Esophagus squamous epithelium (tissue), 4 donors: Measurements from ENCODE around the gene RNF19B.

Experiments used
- CTCF ChIP-seq, 6 experiments: fragments of 450-650 bp in 4 of 6; fragments of 200-600 bp in 2 of 6; sonication (generic) in 2 of 6; IDR thresholded peaks; one replicate each; pipeline ENCODE4 v1.5.1; 2016 to 2019; ENCODE audit warnings: antibody characterized with exemption in 6 of 6, mild to moderate bottlenecking in 4 of 6, moderate library complexity in 4 of 6
- POLR2A ChIP-seq, 4 donors: fragments of 450-650 bp; IDR thresholded peaks; one replicate each; pipeline ENCODE4 v1.6.1; 2017; ENCODE audit warnings: antibody characterized with exemption in 4 of 4, mild to moderate bottlenecking in 4 of 4, moderate library complexity in 3 of 4

GRCh38 chr1:32998064-32998463 lies 33.5 kb upstream of the RNF19B start:
- no peak for TF ChIP-seq CTCF (IDR thresholded peaks at IDR 0.05)
- TF ChIP-seq POLR2A (IDR thresholded peaks at IDR 0.05): no peak
